Measurements from ENCODE around the gene HOXB8.

The HOXB8 gene

GRCh38 chr17:48624544-48625494 lies 9.7 kb upstream of the HOXB8 start:
- no peak for DNase-seq

DNA sequence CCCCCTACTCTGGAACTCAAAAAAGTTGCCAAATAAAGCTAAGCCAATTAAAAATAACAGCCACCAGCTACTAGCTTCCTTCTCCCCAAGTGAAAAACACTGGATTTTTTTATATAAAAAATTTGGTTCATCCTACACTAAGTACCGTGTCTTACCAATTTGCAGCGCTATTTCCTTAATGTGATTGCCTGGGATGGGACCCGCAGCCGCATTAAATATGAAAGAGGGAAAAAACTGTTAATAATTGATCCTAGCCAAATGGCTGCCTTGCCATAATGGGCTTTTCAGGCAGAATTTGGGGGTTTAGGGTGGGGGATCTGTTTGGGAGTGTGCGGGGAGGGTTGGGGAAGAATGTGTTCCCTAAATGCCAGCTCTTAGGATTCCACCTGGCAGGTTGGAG lies 9.0 kb upstream of the HOXB8 start:
- no peak for DNase-seq

DNA sequence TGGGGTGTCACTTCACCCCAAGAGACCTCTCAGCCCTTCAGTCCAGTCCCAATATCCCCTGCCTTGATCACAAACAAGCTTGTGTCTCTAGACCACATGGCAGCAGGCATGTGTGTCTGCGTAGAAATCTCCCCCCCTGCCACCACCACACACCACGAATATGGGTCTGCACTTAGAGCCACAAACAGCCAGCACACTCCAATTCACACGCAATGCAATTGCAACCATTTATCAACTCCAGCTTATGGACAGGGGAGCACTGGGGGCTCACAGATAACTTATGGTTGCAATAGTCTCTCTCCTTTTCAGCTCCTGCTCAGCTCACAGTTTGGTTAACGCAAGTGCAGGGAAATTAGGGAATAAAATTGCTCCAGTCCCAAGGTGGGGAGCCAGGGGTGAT lies 8.5 kb upstream of the HOXB8 start:
- no peak for DNase-seq

DNA sequence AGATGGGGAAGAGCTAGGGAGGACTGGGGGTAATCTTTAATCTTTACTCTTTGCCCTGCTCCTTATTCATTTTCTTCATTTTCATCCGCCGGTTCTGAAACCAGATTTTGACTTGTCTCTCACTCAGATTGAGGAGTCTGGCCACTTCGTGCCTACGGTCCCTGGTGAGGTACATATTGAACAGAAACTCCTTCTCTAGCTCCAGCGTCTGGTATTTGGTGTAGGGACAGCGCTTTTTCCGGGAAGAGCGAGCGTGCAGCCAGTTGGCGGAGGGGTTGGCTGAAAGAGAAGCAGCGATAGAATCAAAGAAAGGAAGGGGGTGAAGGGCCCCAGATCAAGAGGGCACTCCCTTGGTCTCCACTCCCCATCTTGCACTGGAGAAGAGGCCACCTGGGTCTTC lies 7.8 kb upstream of the HOXB8 start:
- no peak for DNase-seq

- DNase-seq: no peak
Measured at GRCh38 chr17:48621410-48622392, 6.6 kb upstream of the HOXB8 start.

DNA sequence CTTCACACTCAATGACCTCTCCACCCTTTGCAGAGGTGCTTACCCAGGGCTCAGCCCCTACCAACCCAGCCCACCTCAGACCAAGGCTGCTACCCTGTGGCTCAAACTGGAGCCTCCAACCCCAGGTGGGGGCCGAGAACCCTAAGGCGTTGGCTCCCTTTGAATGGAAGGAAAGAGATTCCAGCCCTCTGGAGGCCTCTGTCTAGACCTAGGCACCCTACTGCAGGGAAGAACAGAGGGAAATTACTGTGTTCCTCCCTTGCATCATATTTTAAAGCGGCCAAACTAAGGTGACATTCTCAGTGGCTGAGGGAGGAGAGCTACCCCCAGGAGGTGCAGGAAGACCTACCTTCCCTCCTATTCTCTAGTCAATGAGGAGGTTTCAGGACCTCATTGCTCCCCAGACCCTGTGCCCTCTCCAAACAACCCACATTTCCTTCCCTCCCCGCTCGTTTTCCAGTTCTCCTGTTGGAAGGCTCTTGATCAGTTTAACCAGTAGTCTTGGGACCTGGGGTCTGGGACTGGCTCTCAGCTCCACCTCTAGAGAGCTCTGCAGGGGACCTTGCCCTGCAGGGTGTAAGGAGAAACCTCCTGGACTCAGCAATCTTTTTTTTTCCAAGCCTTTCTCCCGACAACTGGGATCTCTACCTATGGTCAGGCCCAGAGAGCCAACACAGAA lies 5.5 kb upstream of the HOXB8 start:
- DNase-seq: no peak

DNA sequence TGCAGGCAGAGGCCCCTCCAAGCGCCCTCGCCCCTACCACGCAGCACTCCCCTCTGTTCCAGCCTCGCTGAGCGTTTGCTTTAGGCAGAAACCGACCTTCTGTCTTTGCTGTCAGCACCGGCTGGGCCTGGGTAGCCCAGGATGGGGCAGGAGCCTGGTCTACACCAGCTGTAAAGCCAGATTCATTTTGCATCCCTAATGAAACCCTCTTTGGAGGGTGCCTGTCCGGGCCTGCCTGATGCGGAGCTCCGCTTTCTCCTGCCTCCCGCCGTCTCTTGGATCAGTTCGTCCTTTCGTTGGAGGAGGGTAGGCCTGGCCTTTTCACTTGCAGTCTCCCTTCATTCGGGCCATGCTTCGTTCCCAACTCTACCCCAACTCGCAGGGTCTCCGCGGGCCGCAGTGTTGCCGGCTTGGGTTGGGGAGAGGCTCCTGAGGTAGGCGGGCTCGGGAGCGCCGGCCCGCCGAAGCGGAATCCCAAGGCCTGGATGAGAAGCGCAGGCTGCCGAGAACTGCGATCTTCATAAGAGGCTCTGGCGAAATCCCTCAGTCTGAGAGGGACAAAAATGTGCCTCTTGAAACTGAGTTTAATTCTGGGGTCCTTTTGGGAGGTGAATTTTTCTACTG lies 4.8 kb upstream of the HOXB8 start:
- no peak for DNase-seq

DNA sequence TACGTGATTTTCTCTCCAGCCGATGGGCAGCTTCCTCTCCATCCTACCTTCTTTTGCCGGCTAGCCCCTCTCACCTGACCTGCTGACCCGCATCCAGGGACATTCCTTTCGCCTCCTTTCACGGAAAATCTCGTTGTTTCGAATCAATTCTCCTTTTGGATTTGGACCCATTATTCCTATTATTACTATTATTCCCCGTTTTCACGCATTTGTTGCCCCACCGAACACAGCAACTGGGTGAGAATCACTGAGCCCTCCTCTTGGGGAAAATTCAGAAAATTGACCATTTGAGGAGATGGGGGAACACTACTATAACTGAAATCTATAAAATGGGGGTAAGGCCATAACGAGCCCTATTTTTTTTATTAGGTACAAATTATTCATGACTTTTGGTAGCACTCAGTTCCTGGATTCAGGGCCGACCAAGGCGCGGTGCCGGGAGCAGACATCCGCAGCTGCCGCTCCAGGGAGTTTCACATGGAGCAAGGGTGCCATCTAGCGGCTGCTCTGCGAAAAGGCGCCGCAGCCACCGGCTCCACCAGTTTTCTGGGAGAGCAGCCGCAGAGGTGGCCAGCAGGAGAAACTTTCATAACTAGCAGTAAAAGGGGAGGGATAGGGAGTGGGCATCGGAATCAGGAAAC lies 3.3 kb upstream of the HOXB8 start:
- no peak for DNase-seq

DNA sequence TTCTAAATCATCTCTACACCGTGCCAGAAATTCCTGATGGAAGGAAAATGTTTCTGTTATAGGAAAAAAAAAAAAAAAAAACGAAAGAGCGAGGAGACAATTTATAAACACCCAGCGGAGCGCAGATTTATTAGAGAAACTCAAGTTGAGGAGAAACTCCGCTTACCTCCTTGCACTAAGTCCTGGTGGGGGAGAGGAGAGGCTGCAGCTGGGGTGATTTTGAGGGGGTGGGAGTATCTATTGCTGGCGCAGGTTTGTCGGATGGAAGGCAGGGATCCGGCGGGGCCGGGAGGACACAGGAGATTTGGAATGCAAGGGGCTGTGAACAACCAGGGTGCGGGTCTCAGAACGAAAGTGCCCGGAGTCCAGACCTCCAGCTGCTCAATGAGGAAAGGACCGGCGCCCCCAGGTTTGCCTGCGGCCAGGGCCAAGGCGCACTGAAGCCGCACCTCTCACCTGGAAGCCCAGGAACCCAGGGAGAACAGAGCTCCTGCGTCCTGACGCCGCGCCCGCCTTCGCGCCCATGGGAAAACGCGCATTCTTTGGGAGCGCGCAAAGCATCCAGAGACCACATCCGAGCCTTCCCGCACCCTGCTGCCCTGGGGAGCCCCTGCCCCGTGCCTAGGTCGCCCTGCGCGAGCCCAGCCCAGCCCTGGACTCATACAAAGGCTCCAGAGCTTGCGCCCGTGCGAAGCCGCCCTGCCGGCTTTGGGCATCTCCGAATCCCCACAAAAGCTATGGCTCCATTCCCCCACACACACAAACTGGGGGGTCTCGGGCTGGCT lies 2.6 kb upstream of the HOXB8 start:
- DNase-seq: no peak

DNA sequence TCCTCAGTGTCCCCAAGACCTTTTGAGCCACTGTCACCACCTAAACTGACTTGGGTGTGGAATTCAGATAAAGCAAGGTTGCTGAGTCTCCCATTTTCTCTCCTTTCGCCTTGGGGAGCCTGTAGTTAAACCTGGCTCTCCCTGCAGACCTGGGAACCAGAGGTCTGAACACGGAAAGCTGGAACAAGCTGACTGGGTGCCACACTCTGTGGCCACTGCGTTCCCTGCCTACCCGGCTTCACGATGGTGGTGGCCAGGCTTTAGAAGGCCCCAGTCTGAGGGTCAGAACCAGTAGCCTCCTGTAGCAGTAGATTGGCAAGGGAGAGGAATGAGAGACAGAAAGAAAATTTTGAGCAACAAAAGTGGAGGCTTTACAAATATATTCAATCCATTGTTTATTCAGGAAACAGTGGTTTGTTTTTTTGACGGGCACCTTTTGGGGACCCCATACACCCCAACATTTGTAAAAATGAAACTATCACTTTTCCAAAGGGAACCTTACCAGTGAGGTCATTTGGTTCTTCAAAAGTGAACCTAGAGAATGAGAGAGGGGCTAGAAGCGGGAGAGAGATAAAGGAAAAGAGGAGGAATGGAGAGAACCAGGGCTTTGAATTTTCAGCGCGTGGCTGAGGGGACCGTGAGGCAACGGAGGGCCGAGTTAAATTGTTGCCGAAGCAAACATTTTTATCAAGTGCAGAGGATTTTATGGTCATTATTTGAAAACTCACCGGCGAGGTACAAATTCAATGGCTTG lies 1.8 kb upstream of the HOXB8 start:
- no peak for DNase-seq

GRCh38 chr17:48615963-48616716 lies 1.0 kb upstream of the HOXB8 start:
- DNase-seq: no peak

DNA sequence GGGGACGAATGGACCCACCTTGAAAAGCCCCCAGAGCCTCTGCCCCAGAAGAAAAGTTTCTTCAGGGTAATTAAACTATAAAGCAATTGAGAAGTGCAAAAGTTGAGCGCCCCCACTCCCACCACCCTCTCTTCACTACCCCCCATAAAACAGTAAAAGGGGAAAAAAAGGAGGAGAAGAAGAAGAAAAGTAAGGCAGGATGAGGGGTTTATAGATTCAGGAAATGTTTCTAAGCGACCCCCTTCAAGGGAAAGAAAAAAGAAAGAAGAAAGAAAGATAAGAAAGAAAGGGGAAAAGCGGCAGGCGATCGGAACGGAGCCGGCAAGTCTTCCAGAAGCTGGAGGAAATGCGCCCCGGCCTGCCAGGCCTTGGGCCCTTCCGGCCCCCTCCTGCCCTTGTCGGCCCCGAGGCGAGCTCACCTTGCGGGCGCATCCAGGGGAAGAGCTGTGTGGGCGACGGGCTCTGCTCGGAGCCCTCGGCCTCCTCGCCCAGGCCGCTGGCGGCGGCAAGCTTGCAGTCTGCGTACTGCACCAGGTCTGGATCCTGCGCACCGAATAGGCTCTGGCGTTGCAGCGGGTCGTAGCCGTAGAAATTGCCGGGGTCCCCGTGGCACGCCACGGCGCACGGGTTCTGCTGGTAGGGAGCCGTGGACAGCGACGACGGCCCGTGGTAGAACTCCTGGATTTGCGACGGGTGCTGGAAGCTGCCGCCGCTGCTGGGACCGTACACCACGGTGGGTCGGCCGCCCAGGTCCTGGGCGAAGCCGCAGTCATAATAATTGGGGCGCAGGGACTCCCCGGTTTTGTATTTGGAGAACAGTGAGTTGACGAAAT lies 1.0 kb downstream of the HOXB8 start:
- DNase-seq: no peak

GRCh38 chr17:48612854-48613691 lies 2.0 kb downstream of the HOXB8 start:
- no peak for DNase-seq

DNA sequence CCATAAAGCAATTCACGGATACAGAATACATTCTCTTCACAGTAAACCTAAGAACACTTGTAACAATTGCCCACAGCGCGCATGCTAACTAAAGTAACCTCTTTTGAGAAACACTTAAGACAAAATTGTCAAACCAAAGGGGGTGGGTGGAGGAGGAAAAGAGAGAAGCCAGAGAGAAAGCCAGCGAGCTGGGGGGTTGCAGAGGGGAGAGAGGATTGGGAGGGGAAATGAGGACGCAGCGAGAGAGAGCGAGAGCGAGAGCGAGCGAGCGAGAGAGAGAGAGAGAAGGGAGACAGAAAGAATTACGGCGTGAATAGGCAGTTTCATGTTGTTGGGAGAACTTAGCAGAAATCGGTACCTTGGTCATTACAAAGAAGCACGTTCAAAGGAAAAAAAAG lies 2.6 kb downstream of the HOXB8 start:
- DNase-seq: no peak

DNA sequence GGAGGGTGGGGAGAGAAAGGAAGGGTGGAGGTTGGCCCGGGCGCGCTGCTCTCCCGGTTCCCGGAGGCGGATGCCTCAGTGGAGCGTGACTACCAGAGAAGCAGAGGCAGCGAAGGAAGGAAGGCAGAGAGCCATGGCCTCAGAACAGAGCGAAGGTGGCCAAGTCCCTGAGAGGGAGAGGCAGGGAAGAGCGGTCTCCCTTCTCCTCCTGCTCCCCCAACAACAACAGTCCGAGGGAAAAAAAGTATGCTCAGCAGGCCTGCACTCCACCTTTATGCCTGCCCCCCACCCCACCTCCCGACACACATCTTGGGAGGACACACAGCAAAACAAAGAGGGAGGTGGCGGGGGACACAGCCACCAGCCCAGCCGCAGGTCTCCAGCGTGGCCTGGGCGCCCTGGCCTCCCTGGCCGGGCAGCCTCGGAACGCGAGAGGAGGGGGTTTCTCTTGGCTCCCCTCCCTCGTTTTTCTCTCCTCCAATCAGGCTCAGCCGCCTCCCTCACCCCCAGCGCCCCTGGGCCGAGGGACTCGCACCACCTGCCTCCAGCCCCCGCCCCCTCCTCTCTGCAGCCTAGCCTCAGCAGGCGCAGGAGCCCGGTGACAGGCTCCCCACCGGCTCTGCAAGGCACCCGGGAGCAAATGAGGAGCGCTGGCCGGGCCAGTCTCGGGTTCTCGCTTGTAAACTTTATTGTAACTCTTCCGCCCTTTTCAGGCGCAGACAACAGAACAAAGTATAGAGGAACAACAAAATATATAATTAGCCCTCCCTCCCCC lies 3.2 kb downstream of the HOXB8 start:
- DNase-seq: no peak

- DNase-seq: no peak
Measured at GRCh38 chr17:48611213-48611612, 3.9 kb downstream of the HOXB8 start.

All from NCI-H1092 treated with DMSO at 0.1 percent for 48 hours (cell line).